Measurements from ENCODE around the gene NTM. TPM values are rescaled to one million over a fixed set of nuclear protein-coding genes. Genes with fewer than 3 reads are reported as not detected.

The NTM gene
- polyA plus RNA-seq, 1 donor from 2014 or later = 39.4 TPM

- Histone ChIP-seq H3K9me3 (ENCODE audit: low read length) (no peaks in the 10 kb centered on the region), H3K9ac (ENCODE audit: low read length) (no peak overlapping the region), H3K27me3 (ENCODE audit: insufficient read depth, low read depth, low read length) (no peaks in the 10 kb centered on the region), H3K36me3 (ENCODE audit: insufficient read depth, low read length) (no peaks in the 10 kb centered on the region), H3K4me3 (ENCODE audit: low read length) (no peak overlapping the region), H2AFZ (ENCODE audit: low read depth, low read length) (no peak overlapping the region), H3F3A (ENCODE audit: insufficient read depth, low read length, poor library complexity, severe bottlenecking) (no peaks in the 10 kb centered on the region), H3K27ac (ENCODE audit: low read length) (no peak overlapping the region), H3K9me2 (ENCODE audit: insufficient read depth, low read length) (no peaks in the 10 kb centered on the region), H4K20me1 (ENCODE audit: insufficient read depth) (no peaks in the 10 kb centered on the region), H3K4me2 (ENCODE audit: low read length) (no peak overlapping the region), H3K79me2 (replicated peaks; ENCODE audit: insufficient read depth, low read length) (no peaks in the 10 kb centered on the region)
- TF ChIP-seq SMC3 (conservative IDR thresholded peaks at IDR 0.05; ENCODE audit: poor library complexity) = no peak
- no peak for TF ChIP-seq TAF1 (IDR thresholded peaks at IDR 0.05; ENCODE audit: low read depth)
These were observed 293.2 kb downstream of the NTM start for GRCh38 chr11:131663405-131664200.

- H2AFZ ChIP-seq (ENCODE audit: low read depth, low read length) = no peak overlapping the region
- H3K4me2 ChIP-seq (ENCODE audit: low read length) = no peak overlapping the region
- H3F3A ChIP-seq (ENCODE audit: insufficient read depth, low read length, poor library complexity, severe bottlenecking) = no peaks in the 10 kb centered on the region
- H3K36me3 ChIP-seq (ENCODE audit: insufficient read depth, low read length) = no peaks in the 10 kb centered on the region
- H3K9me2 ChIP-seq (ENCODE audit: insufficient read depth, low read length) = no peaks in the 10 kb centered on the region
- no peak for TF ChIP-seq EP300 (conservative IDR thresholded peaks at IDR 0.05; ENCODE audit: poor library complexity, severe bottlenecking)
- no peak for TF ChIP-seq EZH2 (IDR thresholded peaks at IDR 0.05; ENCODE audit: borderline replicate concordance, insufficient read depth, low read length, poor library complexity, severe bottlenecking)
- no peak for TF ChIP-seq TAF1 (IDR thresholded peaks at IDR 0.05; ENCODE audit: low read depth)
- no peak for TF ChIP-seq REST (IDR thresholded peaks at IDR 0.05; ENCODE audit: borderline replicate concordance)
- TF ChIP-seq RAD21 (conservative IDR thresholded peaks at IDR 0.05) = no peak
- TF ChIP-seq SMC3 (conservative IDR thresholded peaks at IDR 0.05; ENCODE audit: poor library complexity) = no peak
- no peak for TF ChIP-seq POLR2AphosphoS5 (IDR thresholded peaks at IDR 0.05)
- TF ChIP-seq MXI1 (conservative IDR thresholded peaks at IDR 0.05; ENCODE audit: poor library complexity, severe bottlenecking) = no peak
- TF ChIP-seq CTCF (IDR thresholded peaks at IDR 0.05; ENCODE audit: poor library complexity, severe bottlenecking) = no peak
- H3K79me2 ChIP-seq (replicated peaks; ENCODE audit: insufficient read depth, low read length) = no peaks in the 10 kb centered on the region
- H3K9ac ChIP-seq (ENCODE audit: low read length) = no peak overlapping the region
- no peaks in the 10 kb centered on the region for H3K27me3 ChIP-seq (ENCODE audit: insufficient read depth, low read depth, low read length)
- H3K4me3 ChIP-seq (ENCODE audit: low read length) = no peak overlapping the region
- H4K20me1 ChIP-seq (ENCODE audit: insufficient read depth) = no peaks in the 10 kb centered on the region
- no peaks in the 10 kb centered on the region for H3K9me3 ChIP-seq (ENCODE audit: low read length)
- no peak overlapping the region for H3K27ac ChIP-seq (ENCODE audit: low read length)
These were observed 293.9 kb downstream of the NTM start for GRCh38 chr11:131664293-131664692.

Measured in neural cell (in vitro differentiated cells).